AG04450 (cell line): ENCODE measurements around the gene NREP. TPM values are rescaled to one million over a fixed set of nuclear protein-coding genes. Genes with fewer than 3 reads are reported as not detected.

ENCODE experiments used
- CTCF ChIA-PET: fragments of 300-600, 350-600 bp; formaldehyde crosslinking; extraction: SDS; loops from one replicate; lab custom pipeline; 2022; ENCODE audit warnings: antibody characterized with exemption, inconsistent platforms; lab: Charles Lee
- POLR2A ChIA-PET: fragments of 350-600 bp; formaldehyde crosslinking; extraction: SDS; loops from one replicate; lab custom pipeline; 2021; ENCODE audit warnings: antibody characterized with exemption, inconsistent platforms; lab: Yijun Ruan, JAX
- DNase-seq: peaks from one replicate; pipeline ENCODE4 v3.0.0-alpha.2; 2011; ENCODE audit warnings: low read depth, low spot score
- H3K27ac ChIP-seq: one replicate; pipeline ENCODE4 v1.5.1; 2012; ENCODE audit warnings: low read depth, low read length, control low read depth
- H3K27me3 ChIP-seq: one replicate; pipeline ENCODE4 v1.6.0; 2012; ENCODE audit warnings: low read length; ENCODE audit not compliant: control insufficient read depth, insufficient read depth
- H3K4me3 ChIP-seq: 2 replicates; pipeline ENCODE4 v1.5.1; 2011; ENCODE audit warnings: mild to moderate bottlenecking, low read depth, low read length, control low read depth
- H3K9me3 ChIP-seq: 2 replicates; pipeline ENCODE4 v1.5.1; 2012; ENCODE audit warnings: low read length; ENCODE audit not compliant: control insufficient read depth, insufficient read depth
- CTCF ChIP-seq: IDR thresholded peaks from 2 replicates; pipeline ENCODE4 v1.5.1; 2011; ENCODE audit warnings: low read depth, low read length, control low read depth, inconsistent platforms
- polyA plus RNA-seq: library from polyadenylated mRNA; depleted of rRNA; stranded (reverse); fragments of >200 nt; gene quantifications from 2 replicates; pipeline ENCODE4 v1.2.3, GENCODE V29; 2011; rRNA removed
- small RNA-seq: library from RNA; depleted of rRNA; stranded (forward); fragments of <200 nt; gene quantifications from one replicate; pipeline ENCODE3, GENCODE V24; 2012; ENCODE audit warnings: low read depth; ENCODE audit not compliant: insufficient read length

Gene NREP
- polyA plus RNA-seq, 1 experiment: 329 TPM

DNA sequence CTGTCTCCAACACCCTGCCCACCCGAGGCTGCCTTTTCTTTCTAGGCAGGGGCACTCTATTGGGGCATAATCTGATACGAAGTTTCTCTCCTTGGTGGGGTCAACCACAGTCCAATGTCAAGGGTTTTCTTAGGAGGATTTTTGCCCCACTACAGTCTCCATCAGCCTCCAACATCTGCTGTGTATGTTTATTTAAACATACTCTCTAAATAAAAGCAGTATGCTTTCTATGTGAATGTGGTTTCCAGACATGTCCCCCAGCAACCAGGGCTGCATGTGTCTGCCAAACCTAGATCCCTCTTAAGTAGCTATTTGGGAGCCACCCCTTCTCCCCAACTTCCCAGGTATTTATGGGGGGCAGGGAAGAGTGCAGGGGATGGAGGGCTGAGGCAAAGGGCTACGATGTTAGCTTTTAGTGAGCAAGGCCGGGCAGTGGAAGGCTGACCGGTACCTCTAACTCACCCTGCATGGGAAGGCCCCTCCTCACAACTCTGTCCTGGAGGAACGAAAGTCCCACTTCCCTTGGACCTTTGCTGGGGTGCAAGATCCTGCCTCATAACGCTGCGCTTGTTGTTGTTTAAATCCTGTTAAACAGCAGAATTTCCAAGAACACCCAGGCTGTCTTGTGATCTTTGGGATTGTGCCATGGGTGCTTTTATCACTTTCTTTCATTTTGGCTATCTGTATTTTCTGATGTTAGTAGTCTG is 75.4 kb downstream of the NREP start:
- TF ChIP-seq CTCF: no peak
- no peaks in the 10 kb centered on the region for H3K27me3 ChIP-seq
- no peaks in the 10 kb centered on the region; the same call in 1 of the 2 replicates for H3K9me3 ChIP-seq
- POLR2A ChIA-PET: interaction anchor here (0.8 to 1.7 kb wide), 3 partner anchors 66 to 97 kb away, joined by 3 to 7 read pairs (median 3); partner anchors contain the start of gene NREP
- no peak for DNase-seq
- peak overlapping the region; percentile 72 for H3K27ac ChIP-seq
- CTCF ChIA-PET: interaction anchor here (0.6 to 1.5 kb wide), 4 partner anchors 12 to 477 kb away, joined by 3 to 4 read pairs (median 4); no protein-coding TSS in a partner anchor
- H3K4me3 ChIP-seq: peak overlapping the region; percentile 15; the same call in 1 of the 2 replicates

DNA sequence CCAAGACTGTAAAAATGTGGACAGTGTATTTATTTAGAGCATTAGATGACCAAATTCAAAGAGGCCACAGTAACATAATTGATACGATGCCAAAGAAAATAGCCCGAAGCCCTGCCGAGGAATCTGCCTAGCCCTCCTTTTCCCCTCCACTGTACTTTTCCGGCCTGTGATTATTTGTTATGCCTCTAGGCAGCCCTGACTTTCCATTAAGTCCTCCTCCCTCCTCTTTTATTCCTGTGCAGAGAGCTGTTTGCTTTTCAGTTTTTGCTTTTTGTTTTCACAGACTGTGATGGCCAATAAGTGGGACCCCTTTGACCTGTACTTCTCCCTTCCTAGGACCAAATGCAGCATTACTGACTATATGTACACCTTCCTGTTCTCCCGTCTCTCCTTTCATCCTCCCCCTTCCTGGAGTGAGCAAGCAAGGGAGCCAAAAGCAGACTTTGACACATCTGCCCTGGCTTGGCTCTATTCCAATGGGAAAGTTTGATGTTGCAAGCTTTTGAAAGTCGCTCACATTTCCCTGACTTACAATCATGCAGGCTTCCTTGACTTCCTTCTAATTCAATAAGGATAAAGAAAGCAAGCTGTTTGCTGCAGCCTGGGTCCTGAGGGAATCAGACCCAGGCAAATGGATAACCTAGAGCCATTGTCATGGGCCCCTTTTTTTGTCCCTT is 76.1 kb downstream of the NREP start:
- POLR2A ChIA-PET: interaction anchor here (0.8 to 1.7 kb wide), 3 partner anchors 67 to 96 kb away, joined by 3 to 7 read pairs (median 3); partner anchors contain the start of gene NREP
- H3K4me3 ChIP-seq: peak overlapping the region; percentile 15; the same call in 1 of the 2 replicates

DNA sequence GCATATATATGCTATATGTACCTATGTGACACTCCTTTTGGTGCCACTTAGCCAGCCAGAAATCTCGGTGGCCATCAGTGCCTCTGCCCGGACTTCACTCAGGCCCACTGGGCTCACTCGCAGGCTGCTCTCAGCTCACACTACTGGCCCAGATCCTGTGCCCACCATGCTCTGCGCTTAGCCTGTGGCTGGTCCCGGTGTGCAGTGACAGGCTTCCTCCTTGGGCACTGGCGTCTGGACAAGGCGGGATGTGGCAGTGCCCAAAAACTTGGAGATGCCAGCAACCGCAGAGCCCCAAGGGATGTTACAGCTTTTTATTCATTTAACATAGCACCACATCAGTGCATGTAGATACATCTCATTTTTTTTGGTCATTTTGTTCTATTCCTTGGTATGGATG is 77.4 kb downstream of the NREP start:
- POLR2A ChIA-PET: no interaction called here
- CTCF ChIA-PET: no interaction called here
- H3K27me3 ChIP-seq: no peaks in the 10 kb centered on the region
- H3K9me3 ChIP-seq: no peaks in the 10 kb centered on the region
- no peak for TF ChIP-seq CTCF
- no peak overlapping the region for H3K4me3 ChIP-seq
- H3K27ac ChIP-seq: no peak overlapping the region
- DNase-seq: no peak

More for the DNA sequence above, 76.1 kb downstream of the NREP start:
- no peaks in the 10 kb centered on the region; the same call in 1 of the 2 replicates for H3K9me3 ChIP-seq
- TF ChIP-seq CTCF: no peak
- no peaks in the 10 kb centered on the region for H3K27me3 ChIP-seq
- DNase-seq: peak; percentile 89
- peak overlapping the region; percentile 72 for H3K27ac ChIP-seq
- CTCF ChIA-PET: interaction anchor here (0.6 to 1.5 kb wide), 3 partner anchors 13 to 477 kb away, joined by 3 to 4 read pairs (median 3); no protein-coding TSS in a partner anchor

Small RNA genes within 50 kb of the gene (small RNA-seq; reads per million reads assigned to genes)
- not detected for gene RN7SKP57

Other genes with a start within 250 kb of the NREP start
- gene STARD4, start 244.7 kb downstream of the NREP start, polyA plus RNA-seq: 20.1 and 24.3 TPM in 2 replicates